Measurements from ENCODE around the gene PCCA. TPM values are rescaled to one million over a fixed set of nuclear protein-coding genes. Genes with fewer than 3 reads are reported as not detected.

The PCCA gene
- total RNA-seq, 4 donors from 2014 or later, result 21.2 to 40.9 (median 31.6) TPM

GRCh38 chr13:100395698-100396373 lies 306.9 kb downstream of the PCCA start:
- Histone ChIP-seq H3K4me1 (peaks cover 13% of the 10 kb centered on the region), H3K27me3 (no peaks in the 10 kb centered on the region), H3K36me3 (no peaks in the 10 kb centered on the region), H3K4me3 (no peak overlapping the region), H3K27ac (no peak overlapping the region), H3K9me3 (no peaks in the 10 kb centered on the region)
- TF ChIP-seq CTCF (IDR thresholded peaks at IDR 0.05), result no peak
- no peak for TF ChIP-seq POLR2AphosphoS5 (IDR thresholded peaks at IDR 0.05)
- no peak for TF ChIP-seq EP300 (IDR thresholded peaks at IDR 0.05)
- TF ChIP-seq POLR2A (IDR thresholded peaks at IDR 0.05), result no peak
- WGBS, result 92% methylated on average over 4 of the region's 4 CpGs
- no peak for DNase-seq (ENCODE audit: low spot score in 2 of 2)

- Histone ChIP-seq H3K4me3 (no peak overlapping the region), H3K27me3 (no peaks in the 10 kb centered on the region), H3K9me3 (no peaks in the 10 kb centered on the region), H3K4me1 (peaks cover 13% of the 10 kb centered on the region), H3K36me3 (no peaks in the 10 kb centered on the region), H3K27ac (no peak overlapping the region)
- WGBS, result 89% methylated on average over 6 of the region's 6 CpGs
- no peak for TF ChIP-seq POLR2AphosphoS5 (IDR thresholded peaks at IDR 0.05)
- TF ChIP-seq POLR2A (IDR thresholded peaks at IDR 0.05), result no peak
- TF ChIP-seq CTCF (IDR thresholded peaks at IDR 0.05), result no peak
- no peak for TF ChIP-seq EP300 (IDR thresholded peaks at IDR 0.05)
- no peak for DNase-seq (ENCODE audit: low spot score in 2 of 2)
Observed at GRCh38 chr13:100396776-100397175, 307.9 kb downstream of the PCCA start.

GRCh38 chr13:100397627-100398026 lies 308.7 kb downstream of the PCCA start:
- Histone ChIP-seq H3K4me3 (no peak overlapping the region), H3K27ac (no peak overlapping the region), H3K36me3 (no peaks in the 10 kb centered on the region), H3K4me1 (peaks cover 10% of the 10 kb centered on the region), H3K27me3 (no peaks in the 10 kb centered on the region), H3K9me3 (no peaks in the 10 kb centered on the region)
- TF ChIP-seq POLR2AphosphoS5 (IDR thresholded peaks at IDR 0.05) (no peak), CTCF (IDR thresholded peaks at IDR 0.05) (no peak), POLR2A (IDR thresholded peaks at IDR 0.05) (no peak), EP300 (IDR thresholded peaks at IDR 0.05) (no peak)
- DNase-seq (ENCODE audit: low spot score in 2 of 2), result no peak
- 84% methylated on average over 4 of the region's 4 CpGs for WGBS

- TF ChIP-seq EP300 (IDR thresholded peaks at IDR 0.05), result no peak
- TF ChIP-seq POLR2A (IDR thresholded peaks at IDR 0.05), result no peak
- no peak for TF ChIP-seq POLR2AphosphoS5 (IDR thresholded peaks at IDR 0.05)
- no peak for TF ChIP-seq CTCF (IDR thresholded peaks at IDR 0.05)
- Histone ChIP-seq H3K27me3 (no peaks in the 10 kb centered on the region), H3K36me3 (no peaks in the 10 kb centered on the region), H3K4me3 (no peak overlapping the region), H3K27ac (no peak overlapping the region), H3K9me3 (no peaks in the 10 kb centered on the region), H3K4me1 (peaks cover 4% of the 10 kb centered on the region)
- 91% methylated on average over 2 of the region's 2 CpGs for WGBS
- DNase-seq (ENCODE audit: low spot score in 2 of 2), result no peak
Observed at GRCh38 chr13:100398360-100398759, 309.5 kb downstream of the PCCA start.

GRCh38 chr13:100399455-100399854 lies 310.6 kb downstream of the PCCA start:
- Histone ChIP-seq H3K4me1 (no peaks in the 10 kb centered on the region), H3K36me3 (no peaks in the 10 kb centered on the region), H3K9me3 (no peaks in the 10 kb centered on the region), H3K27me3 (no peaks in the 10 kb centered on the region), H3K4me3 (no peak overlapping the region), H3K27ac (no peak overlapping the region)
- WGBS, result 91% methylated on average over 1 of the region's 1 CpG
- no peak for DNase-seq (ENCODE audit: low spot score in 2 of 2)
- TF ChIP-seq EP300 (IDR thresholded peaks at IDR 0.05), result no peak
- no peak for TF ChIP-seq CTCF (IDR thresholded peaks at IDR 0.05)
- no peak for TF ChIP-seq POLR2AphosphoS5 (IDR thresholded peaks at IDR 0.05)
- no peak for TF ChIP-seq POLR2A (IDR thresholded peaks at IDR 0.05)

All from suprapubic skin (tissue), 4 donors.